GM18868 (cell line): ENCODE results near the gene MPDU1.
A peak's percentile ranks its signal among the peaks of the same experiment; 100 is the strongest.

ENCODE experiments used
- ATAC-seq: cut with Tn5 transposase; IDR thresholded peaks from one replicate; pipeline ENCODE4 v1.9.1; 2021; ENCODE audit warnings: mild to moderate bottlenecking, moderate library complexity; ENCODE audit not compliant: unreplicated experiment

The MPDU1 gene

GRCh38 chr17:7583253-7584109, at the start of gene MPDU1:
Gene MPDU1, plus strand, starts transcription at chr17:7583852. Its CDS starts 11 bp downstream, at chr17:7583863.
- peak; percentile 62 for ATAC-seq

- no peak for ATAC-seq
Observed at GRCh38 chr17:7538050-7538449, 45.6 kb upstream of the MPDU1 start.

GRCh38 chr17:7538891-7539545, 44.6 kb upstream of the MPDU1 start:
- no peak for ATAC-seq

- ATAC-seq: no peak
Observed at GRCh38 chr17:7541074-7541621, 42.5 kb upstream of the MPDU1 start.

GRCh38 chr17:7544911-7545310, 38.7 kb upstream of the MPDU1 start:
- ATAC-seq: no peak

- ATAC-seq: no peak
Observed at GRCh38 chr17:7548585-7549400, 34.9 kb upstream of the MPDU1 start, which contains the start of gene TNFSF12. Gene TNFSF12, plus strand, starts transcription at chr17:7549058. Its CDS starts 96 bp downstream, at chr17:7549154.

GRCh38 chr17:7549401-7550055, 34.1 kb upstream of the MPDU1 start:
- no peak for ATAC-seq

GRCh38 chr17:7550344-7550743, 33.3 kb upstream of the MPDU1 start:
- ATAC-seq: no peak

GRCh38 chr17:7551396-7551795, 32.3 kb upstream of the MPDU1 start:
- no peak for ATAC-seq

GRCh38 chr17:7552621-7553051, 31.0 kb upstream of the MPDU1 start:
- peak; percentile 63 for ATAC-seq

GRCh38 chr17:7553356-7553755, 30.3 kb upstream of the MPDU1 start:
- ATAC-seq: no peak

- ATAC-seq: no peak
Observed at GRCh38 chr17:7555320-7555948, 28.2 kb upstream of the MPDU1 start.

GRCh38 chr17:7556627-7557026, 27.0 kb upstream of the MPDU1 start:
- no peak for ATAC-seq

GRCh38 chr17:7557147-7557764, 26.4 kb upstream of the MPDU1 start:
- ATAC-seq: no peak

GRCh38 chr17:7557775-7558543, 25.7 kb upstream of the MPDU1 start:
- peak; percentile 30 for ATAC-seq

- no peak for ATAC-seq
Observed at GRCh38 chr17:7558544-7559319, 24.9 kb upstream of the MPDU1 start, which contains the start of gene TNFSF13. Gene TNFSF13, plus strand, starts transcription at chr17:7558750. Its CDS starts 290 bp downstream, at chr17:7559040.

- no peak for ATAC-seq
Observed at GRCh38 chr17:7559320-7560171, 24.1 kb upstream of the MPDU1 start.
